Measurements from ENCODE around the gene OR2D2.
A peak's percentile ranks its signal among the peaks of the same experiment; 100 is the strongest.

GRCh38 chr11:6900327-6900999 lies 8.2 kb upstream of the OR2D2 start:
- peak; percentile 12 to 16 for TF ChIP-seq CTCF (conservative IDR thresholded peaks at IDR 0.05 in 1 of 2, IDR thresholded peaks at IDR 0.05 in 1 of 2; ENCODE audit: extremely low read depth in 1 of 2, insufficient read depth in 1 of 2, low read depth in 1 of 2, low read length in 2 of 2)
- TF ChIP-seq EZH2 (IDR thresholded peaks at IDR 0.05; ENCODE audit: borderline replicate concordance, low read length) = no peak
